Progenitor cell of endocrine pancreas (in vitro differentiated cells): ENCODE results near the gene CSMD2. TPM values are rescaled to one million over a fixed set of nuclear protein-coding genes. Genes with fewer than 3 reads are reported as not detected.
"Not testable (repeated sequence)": the region's sequence is repeated elsewhere in the genome, so short reads cannot be mapped to it uniquely, and the experiment has no call there.

Experiments
- DNase-seq: peaks from one replicate; pipeline ENCODE4 v3.0.0; 2021; ENCODE audit warnings: low spot score; ENCODE audit not compliant: unreplicated experiment
- H3K27ac Mint-ChIP-seq: 2 replicates; pipeline ENCODE4 v1.8.0; 2021; ENCODE audit warnings: mild to moderate bottlenecking, moderate library complexity, mixed read lengths
- H3K27me3 Mint-ChIP-seq: 2 replicates; pipeline ENCODE4 v1.8.0; 2021; ENCODE audit warnings: mixed read lengths
- H3K36me3 Mint-ChIP-seq: 2 replicates; pipeline ENCODE4 v1.8.0; 2022; ENCODE audit warnings: mixed read lengths; ENCODE audit not compliant: insufficient read depth
- H3K4me1 Mint-ChIP-seq: 2 replicates; pipeline ENCODE4 v1.8.0; 2021; ENCODE audit warnings: low read depth, mixed read lengths
- H3K4me3 Mint-ChIP-seq: 2 replicates; pipeline ENCODE4 v1.8.0; 2021; ENCODE audit warnings: low read depth, mild to moderate bottlenecking, moderate library complexity, mixed read lengths
- H3K9me3 Mint-ChIP-seq: 2 replicates; pipeline ENCODE4 v1.8.0; 2021; ENCODE audit warnings: low read depth, mixed read lengths
- CTCF ChIP-seq: fragments of 200-600 bp; sonication (generic); IDR thresholded peaks from one replicate; pipeline ENCODE4 v1.5.0; 2021; ENCODE audit warnings: antibody characterized with exemption, mild to moderate bottlenecking; ENCODE audit not compliant: unreplicated experiment
- total RNA-seq: library from RNA; stranded (reverse); gene quantifications from 2 replicates; pipeline ENCODE4 v1.2.1, GENCODE V29; 2021

CSMD2 gene
- total RNA-seq, 1 donor from 2014 or later = 0.38 TPM

GRCh38 chr1:34086561-34086960 is 78.5 kb downstream of the CSMD2 start:
- DNase-seq = no peak
- H3K4me3 Mint-ChIP-seq = no peak overlapping the region
- peaks cover 13% of the 10 kb centered on the region for H3K27me3 Mint-ChIP-seq
- H3K9me3 Mint-ChIP-seq = peaks cover 5% of the 10 kb centered on the region
- no peaks in the 10 kb centered on the region for H3K36me3 Mint-ChIP-seq
- no peak for TF ChIP-seq CTCF
- H3K27ac Mint-ChIP-seq = no peak overlapping the region
- no peaks in the 10 kb centered on the region for H3K4me1 Mint-ChIP-seq

- H3K4me1 Mint-ChIP-seq = no peaks in the 10 kb centered on the region
- peaks cover 9% of the 10 kb centered on the region for H3K9me3 Mint-ChIP-seq
- H3K27ac Mint-ChIP-seq = no peak overlapping the region
- no peak for TF ChIP-seq CTCF
- H3K27me3 Mint-ChIP-seq = peaks cover 6% of the 10 kb centered on the region
- H3K36me3 Mint-ChIP-seq = peaks cover 1% of the 10 kb centered on the region
- no peak overlapping the region for H3K4me3 Mint-ChIP-seq
- no peak for DNase-seq
Measured at GRCh38 chr1:34083974-34084373, 81.1 kb downstream of the CSMD2 start.

- not testable (repeated sequence) for H3K4me1 Mint-ChIP-seq, H3K4me3 Mint-ChIP-seq, H3K27me3 Mint-ChIP-seq
Measured at GRCh38 chr1:34082085-34082670, 82.9 kb downstream of the CSMD2 start.

GRCh38 chr1:34078383-34078782 is 86.6 kb downstream of the CSMD2 start:
- Mint-ChIP-seq H3K4me3 (no peak overlapping the region), H3K36me3 (peaks cover 1% of the 10 kb centered on the region), H3K27me3 (peaks cover 3% of the 10 kb centered on the region), H3K9me3 (peaks cover 5% of the 10 kb centered on the region), H3K27ac (no peak overlapping the region), H3K4me1 (peaks cover 7% of the 10 kb centered on the region)
- DNase-seq = no peak
- no peak for TF ChIP-seq CTCF

More at GRCh38 chr1:34082085-34082670, 82.9 kb downstream of the CSMD2 start:
- not testable (repeated sequence) for H3K27ac Mint-ChIP-seq, H3K36me3 Mint-ChIP-seq, DNase-seq, H3K9me3 Mint-ChIP-seq

GRCh38 chr1:34075576-34075975 is 89.5 kb downstream of the CSMD2 start:
- no peak for DNase-seq
- Mint-ChIP-seq H3K27ac (no peak overlapping the region), H3K36me3 (no peaks in the 10 kb centered on the region), H3K4me1 (peaks cover 29% of the 10 kb centered on the region), H3K27me3 (peaks cover 3% of the 10 kb centered on the region), H3K9me3 (peaks cover 5% of the 10 kb centered on the region), H3K4me3 (no peak overlapping the region)
- TF ChIP-seq CTCF = no peak

- H3K27me3 Mint-ChIP-seq = peaks cover 6% of the 10 kb centered on the region
- H3K36me3 Mint-ChIP-seq = no peaks in the 10 kb centered on the region
- peaks cover 36% of the 10 kb centered on the region for H3K4me1 Mint-ChIP-seq
- no peak for DNase-seq
- no peak overlapping the region for H3K27ac Mint-ChIP-seq
- no peak overlapping the region for H3K4me3 Mint-ChIP-seq
- H3K9me3 Mint-ChIP-seq = peaks cover 6% of the 10 kb centered on the region
- TF ChIP-seq CTCF = no peak
Measured at GRCh38 chr1:34073028-34073695, 91.9 kb downstream of the CSMD2 start.
